Ovary (tissue), 9 donors: Measurements from ENCODE around the gene ARV1. TPM values are rescaled to one million over a fixed set of nuclear protein-coding genes. Genes with fewer than 3 reads are reported as not detected.

Source experiments
- DNase-seq, 5 donors: peaks; one replicate each; pipeline ENCODE4 v3.0.0-alpha.2; 2019 to 2020
- H3K27ac ChIP-seq, 2 donors: fragments of 200-600 bp; one replicate each; pipeline versions ENCODE4 v1.5.1 to v1.8.0; 2019 to 2022
- H3K27me3 ChIP-seq: fragments of 200-600 bp; one replicate; pipeline ENCODE4 v1.8.0; 2022
- H3K36me3 ChIP-seq: fragments of 200-600 bp; sonication (generic); one replicate; pipeline ENCODE4 v1.5.1; 2019
- H3K4me1 ChIP-seq: one replicate; pipeline ENCODE4 v1.8.1; 2013; ENCODE audit warnings: mild to moderate bottlenecking, moderate library complexity; ENCODE audit not compliant: insufficient read depth
- H3K4me3 ChIP-seq: fragments of 200-600 bp; sonication (generic); one replicate; pipeline ENCODE4 v1.5.1; 2017
- H3K9me3 ChIP-seq, 2 donors: fragments of 200-600 bp in 1 of 2; sonication (generic) in 1 of 2; one replicate each; pipeline versions ENCODE4 v1.5.1 to v1.8.1; 2013 to 2019; ENCODE audit warnings: mild to moderate bottlenecking in 1 of 2, moderate library complexity in 1 of 2
- CTCF ChIP-seq, 3 donors: fragments of 450-650 bp in 2 of 3; fragments of 200-600 bp in 1 of 3; IDR thresholded peaks; one replicate each; pipeline versions ENCODE4 v1.5.1 to v1.8.0; 2016 to 2022; ENCODE audit warnings: antibody characterized with exemption in 3 of 3, mild to moderate bottlenecking in 1 of 3
- EP300 ChIP-seq: sonication (generic); formaldehyde crosslinking; IDR thresholded peaks from one replicate; pipeline ENCODE4 v1.6.1; 2017; ENCODE audit warnings: antibody characterized with exemption
- POLR2A ChIP-seq: fragments of 450-650 bp; IDR thresholded peaks from one replicate; pipeline ENCODE4 v1.6.1; 2017; ENCODE audit warnings: antibody characterized with exemption, mild to moderate bottlenecking, moderate library complexity
- WGBS, 3 donors: extraction: QIAGEN DNeasy Blood & Tissue Kit in 1 of 3; methylation state at CpG; one replicate each; pipeline versions ENCODE4 v1.1.5 to v1.1.7; 2013 to 2017; 5-methylcytosine and 5-hydroxymethylcytosine counted together
- intact Hi-C, 4 donors: fragments of 100-400 bp; cut with DNase I; formaldehyde crosslinking; loops; one replicate each; pipeline versions ENCODE4 v1.11.0 to v1.15.1; 2022 to 2023
- polyA plus RNA-seq, 2 donors: library from polyadenylated mRNA; stranded (reverse); fragments of 200-250 nt in 1 of 2; fragments of 350-450 nt in 1 of 2; fragmentation: Illumina TruSeq in 1 of 2; extraction: RNeasy Lipid Tissue Mini Kit (QIAGEN cat#74804) in 1 of 2; gene quantifications; one replicate each; pipeline ENCODE4 v1.2.3, GENCODE V29; 2013 to 2014
- total RNA-seq, 7 donors: library from RNA; depleted of rRNA in 2 of 7; stranded (reverse); fragments of >200 nt in 2 of 7; fragmentation: NEBNext Ultra II Directional in 3 of 7; extraction: Animal tissue kit (Norgen Biotek cat#: 25700) in 3 of 7; gene quantifications; one replicate each; pipeline versions ENCODE4 v1.1.0 to v1.2.4, GENCODE V29; 2016 to 2023
- donor health status: DM: no; HTN: no; CAD: no; lungs with moderate emphysema.
- donor health status: DM: no; HTN: no; CAD: no.
- donor health status: Bipolar disorder and iron deficiency.
- donor health status: DM: yes; HTN: yes; CAD: no.
- donor health status: DM: no; HTN: no; CAD: no.
- donor health status: DM: yes; HTN: yes; CAD: no.

The ARV1 gene
- total and polyA plus RNA-seq, 9 donors: 9.0 to 19.2 (median 13.1) TPM

GRCh38 chr1:230966358-230966873, 12.5 kb upstream of the ARV1 start:
- WGBS, 3 donors: 84 to 94% (median 90%) methylated on average over 5 of the region's 5 CpGs
- intact Hi-C loops: no loop called here

DNA sequence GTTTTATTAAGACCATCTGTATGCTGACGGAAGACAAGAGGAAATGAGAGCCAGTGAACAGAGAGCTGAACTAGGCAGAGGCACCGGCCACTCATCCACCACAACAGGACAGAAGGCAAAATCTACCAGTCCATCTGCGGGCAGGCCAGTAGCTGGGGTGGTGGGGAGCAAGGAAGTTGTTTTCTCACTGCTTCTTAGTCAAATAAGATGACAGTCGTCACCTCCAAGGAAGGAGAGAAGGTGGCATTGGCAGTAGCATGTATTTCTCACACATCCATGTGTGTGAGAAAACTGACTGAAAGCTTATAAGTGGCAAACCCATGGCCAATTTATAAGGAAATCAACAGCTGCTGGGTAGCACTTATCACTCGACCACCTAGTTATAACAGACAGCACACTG, 8.5 kb upstream of the ARV1 start:
- intact Hi-C loops: no loop called here
- H3K9me3 ChIP-seq: no peaks in the 10 kb centered on the region
- TF ChIP-seq EP300 (no peak), CTCF (IDR thresholded peaks at IDR 0.05) (no peak), POLR2A (no peak)
- no peaks in the 10 kb centered on the region for H3K4me1 ChIP-seq
- 90 to 95% (median 94%) methylated on average over 5 of the region's 5 CpGs for WGBS, 3 donors
- H3K36me3 ChIP-seq: no peaks in the 10 kb centered on the region
- H3K27me3 ChIP-seq: no peaks in the 10 kb centered on the region
- no peak for DNase-seq
- no peak overlapping the region for H3K4me3 ChIP-seq
- H3K27ac ChIP-seq: no peak overlapping the region

More at GRCh38 chr1:230966358-230966873, 12.5 kb upstream of the ARV1 start:
- Histone ChIP-seq H3K9me3 (no peaks in the 10 kb centered on the region), H3K4me1 (no peaks in the 10 kb centered on the region), H3K36me3 (no peaks in the 10 kb centered on the region), H3K4me3 (no peak overlapping the region), H3K27me3 (no peaks in the 10 kb centered on the region), H3K27ac (no peak overlapping the region)
- DNase-seq: no peak
- TF ChIP-seq POLR2A (no peak), EP300 (no peak), CTCF (IDR thresholded peaks at IDR 0.05) (no peak)

GRCh38 chr1:230971771-230972170, 7.1 kb upstream of the ARV1 start:
- H3K36me3 ChIP-seq: no peaks in the 10 kb centered on the region
- H3K27ac ChIP-seq: no peak overlapping the region
- DNase-seq: no peak
- H3K9me3 ChIP-seq: no peaks in the 10 kb centered on the region
- no peak overlapping the region for H3K4me3 ChIP-seq
- TF ChIP-seq CTCF (IDR thresholded peaks at IDR 0.05) (no peak), POLR2A (no peak), EP300 (no peak)
- H3K4me1 ChIP-seq: no peaks in the 10 kb centered on the region
- H3K27me3 ChIP-seq: no peaks in the 10 kb centered on the region
- intact Hi-C loops: no loop called here

DNA sequence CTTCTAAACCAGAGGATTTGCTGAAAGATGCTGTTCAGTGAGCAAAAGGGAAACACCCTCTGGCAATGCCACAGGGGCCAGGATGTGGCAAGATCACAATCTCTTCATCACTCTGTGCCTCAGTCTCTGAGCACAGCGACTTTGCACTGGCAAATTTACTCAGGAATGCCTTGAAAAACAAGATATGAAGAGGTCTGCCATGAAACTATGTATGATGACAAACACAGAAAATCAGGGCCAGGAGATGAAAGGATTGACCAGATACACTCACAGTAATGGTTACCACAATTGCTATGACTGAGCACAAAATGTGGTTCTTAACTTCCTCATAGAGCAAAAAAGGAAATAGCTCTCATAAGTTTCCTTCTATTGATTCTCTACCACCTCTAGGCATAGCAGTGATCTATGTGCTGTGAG, 6.0 kb upstream of the ARV1 start:
- intact Hi-C loops: no loop called here
- WGBS, 3 donors: 89 to 95% (median 93%) methylated on average over 1 of the region's 1 CpG
- H3K9me3 ChIP-seq: no peaks in the 10 kb centered on the region
- DNase-seq: no peak
- no peak overlapping the region for H3K4me3 ChIP-seq
- H3K4me1 ChIP-seq: peaks cover 1% of the 10 kb centered on the region
- TF ChIP-seq POLR2A: no peak
- TF ChIP-seq CTCF (IDR thresholded peaks at IDR 0.05): no peak
- TF ChIP-seq EP300: no peak
- no peak overlapping the region for H3K27ac ChIP-seq
- H3K27me3 ChIP-seq: no peaks in the 10 kb centered on the region
- H3K36me3 ChIP-seq: no peaks in the 10 kb centered on the region
